Sigmoid colon (tissue), 7 donors: ENCODE measurements around the gene MLKL. TPM values are rescaled to one million over a fixed set of nuclear protein-coding genes. Genes with fewer than 3 reads are reported as not detected.

Experiments
- DNase-seq: peaks from one replicate; pipeline ENCODE4 v3.0.0-alpha.2; 2019
- H3K27ac ChIP-seq, 4 donors: fragments of 200-600 bp; sonication (generic); one replicate each; pipeline ENCODE4 v1.5.1; 2016 to 2019; ENCODE audit warnings: mild to moderate bottlenecking in 1 of 4
- H3K27me3 ChIP-seq, 3 donors: fragments of 200-600 bp; sonication (generic); one replicate each; pipeline ENCODE4 v1.5.1; 2019; ENCODE audit warnings: mild to moderate bottlenecking in 1 of 3
- H3K36me3 ChIP-seq, 4 donors: fragments of 200-600 bp; sonication (generic); one replicate each; pipeline ENCODE4 v1.5.1; 2016 to 2019
- H3K4me1 ChIP-seq, 4 donors: fragments of 200-600 bp; sonication (generic); one replicate each; pipeline ENCODE4 v1.5.1; 2017 to 2019
- H3K4me3 ChIP-seq, 4 donors: fragments of 200-600 bp; sonication (generic); one replicate each; pipeline ENCODE4 v1.5.1; 2017 to 2019; ENCODE audit warnings: mild to moderate bottlenecking in 2 of 4, moderate library complexity in 1 of 4
- H3K9me3 ChIP-seq, 4 donors: fragments of 200-600 bp in 3 of 4; sonication (generic) in 3 of 4; one replicate each; pipeline versions ENCODE4 v1.5.1 to v1.6.1; 2013 to 2019
- EP300 ChIP-seq, 4 donors: sonication (generic); formaldehyde crosslinking; IDR thresholded peaks; one replicate each; pipeline ENCODE4 v1.6.1; 2017; ENCODE audit warnings: antibody characterized with exemption in 4 of 4
- POLR2A ChIP-seq, 2 donors: fragments of 450-650 bp; IDR thresholded peaks; one replicate each; pipeline ENCODE4 v1.6.1; 2016; ENCODE audit warnings: antibody characterized with exemption in 2 of 2, mild to moderate bottlenecking in 2 of 2, moderate library complexity in 2 of 2
- POLR2AphosphoS5 ChIP-seq, 4 donors: sonication (generic); formaldehyde crosslinking; IDR thresholded peaks; one replicate each; pipeline ENCODE4 v1.6.1; 2017; ENCODE audit warnings: antibody characterized with exemption in 4 of 4
- WGBS, 2 donors: extraction: QIAGEN DNeasy Blood & Tissue Kit; methylation state at CpG; one replicate each; pipeline ENCODE4 v1.1.7; 2013; 5-methylcytosine and 5-hydroxymethylcytosine counted together
- intact Hi-C: fragments of 100-400 bp; cut with DNase I; formaldehyde crosslinking; loops from one replicate; pipeline ENCODE4 v1.15.1; 2023
- polyA plus RNA-seq, 3 donors: library from polyadenylated mRNA; stranded (reverse); fragments of 200-250 nt; gene quantifications; one replicate each; pipeline ENCODE4 v1.2.3, GENCODE V29; 2013
- total RNA-seq, 4 donors: library from RNA; depleted of rRNA; stranded (reverse); fragments of >200 nt; gene quantifications; one replicate each; pipeline ENCODE4 v1.1.0, GENCODE V29; 2016
- TF ChIP-seq, protein P1 (sequence below), 4 experiments: fragments of 450-650 bp in 3 of 4; fragments of 200-600 bp in 1 of 4; IDR thresholded peaks; one replicate each; pipeline ENCODE4 v1.5.1; 2016 to 2019; ENCODE audit warnings: antibody characterized with exemption in 4 of 4, mild to moderate bottlenecking in 3 of 4, moderate library complexity in 2 of 4
- donor health status: healthy with polysubstance abuse.
- donor health status: Bipolar disorder and iron deficiency.
- donor health status: healthy.

The MLKL gene
- total and polyA plus RNA-seq, 7 donors = 5.0 to 26.5 (median 8.4) TPM

DNA sequence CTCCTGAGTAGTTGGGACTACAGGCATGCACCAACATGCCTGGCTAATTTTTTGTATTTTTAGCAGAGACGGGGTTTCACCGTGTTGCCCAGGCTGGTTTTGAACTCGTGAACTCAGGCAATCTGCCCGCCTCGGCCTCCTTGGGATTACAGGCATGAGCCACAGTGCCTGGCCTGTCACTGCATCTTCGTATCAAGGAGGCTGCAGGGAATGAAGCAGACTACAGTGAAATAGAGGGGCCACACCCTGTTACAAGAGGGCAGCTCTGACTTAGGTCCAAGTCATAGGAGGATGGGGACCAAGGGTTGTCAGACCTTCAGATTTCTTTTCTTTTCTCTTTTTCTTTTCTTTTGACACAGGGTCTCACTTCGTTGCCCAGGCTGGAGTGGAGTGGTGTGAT lies 45.3 kb upstream of the MLKL start:
- DNase-seq = no peak
- TF ChIP-seq EP300 (IDR thresholded peaks at IDR 0.05) (no peak), POLR2AphosphoS5 (IDR thresholded peaks at IDR 0.05) (no peak), POLR2A (IDR thresholded peaks at IDR 0.05) (no peak)
- TF ChIP-seq, protein P1, sequence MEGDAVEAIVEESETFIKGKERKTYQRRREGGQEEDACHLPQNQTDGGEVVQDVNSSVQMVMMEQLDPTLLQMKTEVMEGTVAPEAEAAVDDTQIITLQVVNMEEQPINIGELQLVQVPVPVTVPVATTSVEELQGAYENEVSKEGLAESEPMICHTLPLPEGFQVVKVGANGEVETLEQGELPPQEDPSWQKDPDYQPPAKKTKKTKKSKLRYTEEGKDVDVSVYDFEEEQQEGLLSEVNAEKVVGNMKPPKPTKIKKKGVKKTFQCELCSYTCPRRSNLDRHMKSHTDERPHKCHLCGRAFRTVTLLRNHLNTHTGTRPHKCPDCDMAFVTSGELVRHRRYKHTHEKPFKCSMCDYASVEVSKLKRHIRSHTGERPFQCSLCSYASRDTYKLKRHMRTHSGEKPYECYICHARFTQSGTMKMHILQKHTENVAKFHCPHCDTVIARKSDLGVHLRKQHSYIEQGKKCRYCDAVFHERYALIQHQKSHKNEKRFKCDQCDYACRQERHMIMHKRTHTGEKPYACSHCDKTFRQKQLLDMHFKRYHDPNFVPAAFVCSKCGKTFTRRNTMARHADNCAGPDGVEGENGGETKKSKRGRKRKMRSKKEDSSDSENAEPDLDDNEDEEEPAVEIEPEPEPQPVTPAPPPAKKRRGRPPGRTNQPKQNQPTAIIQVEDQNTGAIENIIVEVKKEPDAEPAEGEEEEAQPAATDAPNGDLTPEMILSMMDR (IDR thresholded peaks at IDR 0.05) = no peak
- no peak overlapping the region for H3K4me3 ChIP-seq
- H3K4me1 ChIP-seq = peaks cover 0 to 27% (median 15%) of the 10 kb centered on the region in 4 donors
- intact Hi-C loops = no loop called here
- H3K36me3 ChIP-seq = no peaks in the 10 kb centered on the region
- no peaks in the 10 kb centered on the region for H3K9me3 ChIP-seq
- 67 to 88% methylated on average over 7 of the region's 7 CpGs for WGBS, 2 donors
- no peak overlapping the region for H3K27ac ChIP-seq
- no peaks in the 10 kb centered on the region for H3K27me3 ChIP-seq

DNA sequence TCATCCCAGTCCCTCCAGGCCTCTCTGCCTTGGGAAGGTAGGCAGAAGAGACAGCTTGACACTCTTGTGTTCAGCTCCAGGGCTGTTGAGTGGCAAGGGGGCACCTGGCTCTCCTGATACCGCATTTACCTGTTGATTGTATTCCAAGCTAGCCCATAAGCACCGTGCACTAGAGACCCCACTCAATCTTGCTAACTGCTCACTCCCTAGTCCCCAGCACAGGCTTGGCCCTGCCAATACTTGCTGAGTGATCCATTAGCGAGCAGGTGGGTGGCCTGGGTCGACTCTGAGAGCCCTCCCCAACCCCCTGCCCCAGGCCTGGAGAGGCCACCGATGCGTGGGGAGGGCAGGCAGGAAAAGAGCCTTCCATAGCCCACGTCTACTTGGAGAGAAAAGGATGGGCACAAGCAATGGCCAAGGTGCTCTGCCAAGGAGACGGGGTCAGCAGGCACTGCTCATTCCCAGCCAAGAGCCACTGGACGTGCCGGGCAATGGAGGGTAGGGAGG lies 44.5 kb upstream of the MLKL start:
- DNase-seq = no peak
- Histone ChIP-seq H3K9me3 (no peaks in the 10 kb centered on the region), H3K4me3 (no peak overlapping the region), H3K27me3 (no peaks in the 10 kb centered on the region), H3K4me1 (peaks cover 0 to 30% (median 17%) of the 10 kb centered on the region in 4 donors), H3K36me3 (no peaks in the 10 kb centered on the region), H3K27ac (no peak overlapping the region)
- WGBS, 2 donors = 90 to 92% methylated on average over 10 of the region's 10 CpGs
- TF ChIP-seq POLR2AphosphoS5 (IDR thresholded peaks at IDR 0.05) (no peak), EP300 (IDR thresholded peaks at IDR 0.05) (no peak), POLR2A (IDR thresholded peaks at IDR 0.05) (no peak)
- TF ChIP-seq, protein P1 (IDR thresholded peaks at IDR 0.05) = no peak
- intact Hi-C loops = no loop called here

DNA sequence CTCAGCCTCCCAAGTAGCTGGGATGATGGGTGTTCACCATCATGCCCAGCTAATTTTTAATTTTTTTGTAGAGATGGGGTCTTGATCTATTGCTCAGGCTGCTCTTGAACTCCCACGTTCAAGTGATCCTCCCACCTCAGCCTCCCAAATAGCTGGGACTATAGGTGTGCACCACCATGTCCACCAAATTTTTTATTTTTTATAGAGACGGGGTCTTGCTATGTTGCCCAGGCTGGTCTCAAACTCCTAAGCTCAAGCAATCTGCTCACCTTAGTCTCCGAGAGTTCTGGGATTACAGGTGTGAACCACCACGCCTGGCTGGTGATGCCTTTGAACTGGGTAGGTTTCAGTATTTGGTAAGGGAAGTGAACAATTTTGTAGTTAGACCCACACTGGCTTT lies 43.9 kb upstream of the MLKL start:
- TF ChIP-seq, protein P1 (IDR thresholded peaks at IDR 0.05) = no peak
- TF ChIP-seq POLR2A (IDR thresholded peaks at IDR 0.05) (no peak), EP300 (IDR thresholded peaks at IDR 0.05) (no peak), POLR2AphosphoS5 (IDR thresholded peaks at IDR 0.05) (no peak)
- WGBS, 2 donors = 87 to 96% methylated on average over 4 of the region's 4 CpGs
- no peak overlapping the region for H3K27ac ChIP-seq
- no peak overlapping the region for H3K4me3 ChIP-seq
- H3K4me1 ChIP-seq = peaks cover 0 to 30% (median 17%) of the 10 kb centered on the region in 4 donors
- intact Hi-C loops = no loop called here
- H3K27me3 ChIP-seq = no peaks in the 10 kb centered on the region
- no peaks in the 10 kb centered on the region for H3K9me3 ChIP-seq
- no peak for DNase-seq
- H3K36me3 ChIP-seq = no peaks in the 10 kb centered on the region

DNA sequence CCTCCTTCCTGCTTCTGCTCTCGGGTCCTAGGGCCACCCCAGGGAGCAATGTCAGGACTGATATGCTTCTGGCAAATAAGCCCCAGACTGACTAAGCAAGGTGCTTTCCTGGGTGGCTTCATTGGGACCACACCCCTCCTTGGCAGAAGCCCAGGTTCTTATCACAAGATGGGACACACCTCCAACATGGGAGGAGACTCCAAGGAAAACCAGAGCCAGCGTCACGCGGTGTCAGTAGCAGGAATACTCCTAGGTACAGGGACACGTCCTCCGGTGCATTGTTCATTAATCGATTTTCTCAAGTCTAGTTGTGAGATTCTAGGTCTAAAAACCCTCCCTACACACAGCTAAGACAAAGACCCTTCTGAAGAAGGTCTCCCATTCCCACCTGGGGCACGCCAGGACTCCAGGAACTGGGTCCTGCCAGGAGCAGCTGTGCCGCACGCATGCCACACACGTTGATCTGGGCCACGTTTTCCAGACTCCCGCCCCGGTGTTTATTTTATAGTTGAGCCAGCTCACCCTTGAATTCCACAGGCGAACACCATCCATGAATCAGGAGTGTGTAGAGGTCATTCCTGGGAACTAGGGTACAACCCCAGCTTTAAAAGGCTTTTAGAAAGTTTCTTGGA lies 43.1 kb upstream of the MLKL start:
- DNase-seq = no peak
- Histone ChIP-seq H3K36me3 (no peaks in the 10 kb centered on the region), H3K9me3 (no peaks in the 10 kb centered on the region), H3K27me3 (no peaks in the 10 kb centered on the region), H3K4me1 (peaks cover 0 to 30% (median 17%) of the 10 kb centered on the region in 4 donors), H3K27ac (peak overlapping the region in 1 of 4 donors; percentile 47), H3K4me3 (no peak overlapping the region)
- intact Hi-C loops = no loop called here
- WGBS, 2 donors = 15 to 58% methylated on average over 15 of the region's 15 CpGs
- TF ChIP-seq EP300 (IDR thresholded peaks at IDR 0.05) (no peak), POLR2A (IDR thresholded peaks at IDR 0.05) (peak in 1 of 2 donors; percentile 64), POLR2AphosphoS5 (IDR thresholded peaks at IDR 0.05) (peak in 1 of 4 donors; percentile 9)
- TF ChIP-seq, protein P1 (IDR thresholded peaks at IDR 0.05) = no peak
